ENCODE data around the gene GABBR2.

The GABBR2 gene

GRCh38 chr9:98568909-98569469, 139.7 kb downstream of the GABBR2 start:
- TF ChIP-seq CTCF (conservative IDR thresholded peaks at IDR 0.05): no peak
- H3K27ac ChIP-seq: no peak overlapping the region

GRCh38 chr9:98568234-98568908, 140.4 kb downstream of the GABBR2 start:
- TF ChIP-seq CTCF (conservative IDR thresholded peaks at IDR 0.05): no peak

GRCh38 chr9:98567540-98568233, 141.0 kb downstream of the GABBR2 start:
- no peak overlapping the region for H3K27ac ChIP-seq
- no peak for TF ChIP-seq CTCF (conservative IDR thresholded peaks at IDR 0.05)

More at GRCh38 chr9:98568234-98568908, 140.4 kb downstream of the GABBR2 start:
- no peak overlapping the region for H3K27ac ChIP-seq

- TF ChIP-seq CTCF (conservative IDR thresholded peaks at IDR 0.05): no peak
Measured at GRCh38 chr9:98565152-98566135, 143.3 kb downstream of the GABBR2 start.

GRCh38 chr9:98564714-98565113, 144.0 kb downstream of the GABBR2 start:
- no peak overlapping the region for H3K27ac ChIP-seq
- no peak for TF ChIP-seq CTCF (conservative IDR thresholded peaks at IDR 0.05)

More at GRCh38 chr9:98565152-98566135, 143.3 kb downstream of the GABBR2 start:
- H3K27ac ChIP-seq: no peak overlapping the region

- TF ChIP-seq CTCF (conservative IDR thresholded peaks at IDR 0.05): no peak
- no peak overlapping the region for H3K27ac ChIP-seq
Measured at GRCh38 chr9:98563988-98564387, 144.7 kb downstream of the GABBR2 start.

Measured in VCaP (cell line).